NCI-H526 treated with DMSO at 0.1 percent for 48 hours (cell line): ENCODE data around the gene TSPAN8.
"Not testable (repeated sequence)": the region's sequence is repeated elsewhere in the genome, so short reads cannot be mapped to it uniquely, and the experiment has no call there.

Experiments
- DNase-seq: peaks from one replicate; lab custom pipeline; 2025; lab: John Stamatoyannopoulos, UW

TSPAN8 gene

GRCh38 chr12:71164166-71164565, 6.4 kb upstream of the TSPAN8 start:
- DNase-seq, result no peak

- DNase-seq, result peak; percentile 8
Observed at GRCh38 chr12:71162832-71163763, 5.3 kb upstream of the TSPAN8 start.

GRCh38 chr12:71161591-71161990, 3.8 kb upstream of the TSPAN8 start:
- no peak for DNase-seq

GRCh38 chr12:71160585-71160984, 2.8 kb upstream of the TSPAN8 start:
- no peak for DNase-seq

- no peak for DNase-seq
Observed at GRCh38 chr12:71159878-71160277, 2.1 kb upstream of the TSPAN8 start.

GRCh38 chr12:71159264-71159663, 1.5 kb upstream of the TSPAN8 start:
- DNase-seq, result no peak

GRCh38 chr12:71158361-71158882, 623 bp upstream of the TSPAN8 start:
- DNase-seq, result peak; percentile 85

GRCh38 chr12:71155225-71155624, 2.6 kb downstream of the TSPAN8 start:
- DNase-seq, result peak; percentile 24

GRCh38 chr12:71152851-71153250, 4.9 kb downstream of the TSPAN8 start:
- no peak for DNase-seq

GRCh38 chr12:71150041-71150440, 7.8 kb downstream of the TSPAN8 start:
- not testable (repeated sequence) for DNase-seq

GRCh38 chr12:71144682-71145081, 13.1 kb downstream of the TSPAN8 start:
- DNase-seq, result no peak

- no peak for DNase-seq
Observed at GRCh38 chr12:71142956-71143355, 14.8 kb downstream of the TSPAN8 start.

GRCh38 chr12:71142016-71142415, 15.8 kb downstream of the TSPAN8 start:
- no peak for DNase-seq

GRCh38 chr12:71141378-71141926, 16.3 kb downstream of the TSPAN8 start:
- DNase-seq, result no peak

- DNase-seq, result no peak
Observed at GRCh38 chr12:71139153-71139735, 18.6 kb downstream of the TSPAN8 start.

GRCh38 chr12:71138011-71138410, 19.8 kb downstream of the TSPAN8 start:
- no peak for DNase-seq

GRCh38 chr12:71135812-71136176, 22.0 kb downstream of the TSPAN8 start:
- DNase-seq, result no peak

GRCh38 chr12:71135077-71135811, 22.6 kb downstream of the TSPAN8 start:
- DNase-seq, result no peak

- no peak for DNase-seq
Observed at GRCh38 chr12:71134405-71134804, 23.4 kb downstream of the TSPAN8 start.

- no peak for DNase-seq
Observed at GRCh38 chr12:71130521-71131069, 27.2 kb downstream of the TSPAN8 start.

- DNase-seq, result no peak
Observed at GRCh38 chr12:71129364-71129763, 28.4 kb downstream of the TSPAN8 start.
